Midbrain (tissue), 1 donor: Measurements from ENCODE around the gene RPS19.

Experiments used
- DNase-seq: peaks from one replicate; lab custom pipeline; 2025; lab: John Stamatoyannopoulos, UW

The RPS19 gene

GRCh38 chr19:41915021-41915775 is 55.1 kb downstream of the RPS19 start:
- no peak for DNase-seq

GRCh38 chr19:41915776-41916414 is 55.8 kb downstream of the RPS19 start:
- DNase-seq = no peak

DNA sequence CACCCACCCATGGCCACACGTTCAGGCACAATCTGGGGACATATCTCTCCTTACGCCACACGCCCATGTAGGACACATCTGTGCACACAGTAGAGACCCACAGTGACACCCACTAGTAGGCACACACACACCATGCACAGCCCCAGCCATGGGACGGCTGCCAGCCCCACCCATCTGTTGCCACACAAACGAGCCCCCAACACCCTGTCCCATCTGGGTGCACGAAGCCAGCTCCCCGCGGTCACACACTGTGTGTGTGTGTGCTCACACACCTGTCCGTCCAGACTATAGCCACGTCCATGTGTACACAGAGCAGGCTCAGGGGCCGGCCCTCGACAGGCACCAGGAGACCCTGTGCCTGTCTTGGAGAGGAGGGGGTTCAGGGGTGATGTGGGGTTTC is 57.6 kb downstream of the RPS19 start:
- no peak for DNase-seq

- DNase-seq = no peak
These were observed 58.0 kb downstream of the RPS19 start for GRCh38 chr19:41918095-41918494.

GRCh38 chr19:41918653-41919244 is 58.7 kb downstream of the RPS19 start:
- DNase-seq = no peak

DNA sequence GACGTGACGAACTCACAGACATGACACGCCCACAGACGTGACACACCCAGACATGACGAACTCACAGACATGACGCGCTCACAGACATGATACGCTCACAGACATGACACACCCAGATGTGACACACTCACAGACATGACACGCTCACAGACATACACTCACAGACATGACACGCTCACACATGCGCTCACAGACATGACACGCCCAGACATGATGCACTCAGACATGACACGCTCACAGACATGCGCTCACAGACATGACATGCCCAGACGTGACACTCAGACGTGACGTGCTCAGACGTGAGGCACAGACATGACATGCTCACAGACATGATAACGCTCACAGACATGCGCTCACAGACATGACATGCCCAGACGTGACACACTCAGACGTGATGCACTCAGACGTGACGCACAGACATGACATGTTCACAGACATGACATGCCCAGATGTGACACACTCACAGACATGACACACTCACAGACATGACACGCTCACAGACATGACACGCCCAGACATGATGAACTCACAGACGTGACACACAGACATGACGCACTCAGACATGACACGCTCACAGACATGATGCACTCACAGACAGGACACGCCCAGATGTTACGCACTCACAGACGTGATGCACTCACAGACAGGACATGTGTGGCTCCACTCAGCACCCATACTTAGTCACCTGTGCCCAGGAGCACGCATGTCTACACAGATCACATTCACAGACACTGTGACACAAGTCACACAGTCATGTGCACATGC is 60.1 kb downstream of the RPS19 start:
- DNase-seq = no peak

DNA sequence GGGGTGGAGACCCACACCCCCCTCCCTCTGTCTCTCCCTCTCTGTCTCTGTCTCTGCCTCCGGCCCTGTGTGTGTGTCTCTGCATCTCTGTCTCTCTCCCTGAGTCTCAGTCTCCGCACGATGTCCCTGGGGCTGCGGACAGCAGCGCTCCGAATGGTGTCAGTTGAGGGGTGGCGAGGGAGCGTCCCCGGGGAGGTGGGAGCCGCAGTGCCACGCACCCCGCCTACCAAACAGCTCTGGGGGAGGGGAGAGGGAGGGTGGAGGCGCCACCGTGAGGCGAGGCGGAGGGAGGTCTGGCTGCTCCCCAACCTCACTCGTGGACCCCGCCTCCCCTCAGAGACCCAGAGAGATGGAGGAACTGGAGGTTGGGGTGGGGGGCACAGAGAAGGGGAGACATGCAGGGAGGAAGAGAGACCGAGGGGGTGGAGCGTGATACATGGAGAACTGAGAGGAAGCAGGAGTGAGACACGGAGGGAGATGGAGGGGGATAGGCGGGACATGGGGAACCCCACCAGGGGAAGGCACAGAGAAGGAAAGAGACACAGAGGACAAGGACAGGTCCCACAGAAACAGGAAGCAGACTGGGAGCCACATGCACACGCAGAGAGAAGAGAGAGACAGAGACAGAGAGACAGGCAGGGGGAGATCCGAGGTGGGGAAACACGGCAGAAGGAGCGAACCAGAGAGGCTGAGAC is 61.0 kb downstream of the RPS19 start:
- no peak for DNase-seq

GRCh38 chr19:41921577-41922576 is 61.8 kb downstream of the RPS19 start:
- no peak for DNase-seq
